MM.1S (cell line): ENCODE results near the gene VPS54.

Experiments used
- DNase-seq: peaks from one replicate; pipeline ENCODE4 v3.0.0-alpha.2; 2015
- H2AFZ ChIP-seq: fragments of 300-600 bp; sonication (generic); 2 replicates; pipeline ENCODE4 v1.6.0; 2016; ENCODE audit warnings: antibody characterized with exemption, low read length
- H3F3A ChIP-seq: fragments of 300-600 bp; sonication (generic); 2 replicates; pipeline ENCODE4 v1.6.1; 2016; ENCODE audit warnings: mild to moderate bottlenecking, antibody characterized with exemption, low read length, moderate library complexity, mixed read lengths; ENCODE audit not compliant: insufficient read depth
- H3K27ac ChIP-seq: fragments of 300-600 bp; sonication (generic); 2 replicates; pipeline ENCODE4 v1.5.1; 2016; ENCODE audit warnings: mild to moderate bottlenecking, low read length
- H3K27me3 ChIP-seq: fragments of 300-600 bp; sonication (generic); replicated peaks from 2 replicates; pipeline ENCODE4 v1.6.0; 2016; ENCODE audit warnings: low read length; ENCODE audit not compliant: insufficient read depth
- H3K36me3 ChIP-seq: fragments of 300-600 bp; sonication (generic); replicated peaks from 2 replicates; pipeline ENCODE4 v1.6.1; 2016; ENCODE audit warnings: mild to moderate bottlenecking, low read length, mixed read lengths; ENCODE audit not compliant: insufficient read depth
- H3K4me1 ChIP-seq: fragments of 300-600 bp; sonication (generic); 2 replicates; pipeline ENCODE4 v1.6.1; 2016; ENCODE audit warnings: low read length, mixed read lengths
- H3K4me2 ChIP-seq: fragments of 300-600 bp; sonication (generic); 2 replicates; pipeline ENCODE4 v1.6.0; 2016; ENCODE audit warnings: low read depth, low read length
- H3K4me3 ChIP-seq: fragments of 300-600 bp; sonication (generic); 2 replicates; pipeline ENCODE4 v1.5.1; 2016; ENCODE audit warnings: low read length, mixed read lengths
- H3K79me2 ChIP-seq: fragments of 300-600 bp; sonication (generic); 2 replicates; pipeline ENCODE4 v1.6.1; 2016; ENCODE audit warnings: mixed run types, low read length, mixed read lengths
- H3K9ac ChIP-seq: fragments of 300-600 bp; sonication (generic); 2 replicates; pipeline ENCODE4 v1.6.1; 2016; ENCODE audit warnings: low read length, mixed read lengths
- H3K9me2 ChIP-seq: fragments of 300-600 bp; sonication (generic); replicated peaks from 2 replicates; pipeline ENCODE4 v1.6.1; 2016; ENCODE audit warnings: mild to moderate bottlenecking, low read length, mixed read lengths; ENCODE audit not compliant: insufficient read depth
- H3K9me3 ChIP-seq: fragments of 300-600 bp; sonication (generic); replicated peaks from 2 replicates; pipeline ENCODE4 v1.6.1; 2016; ENCODE audit warnings: mild to moderate bottlenecking, low read length, mixed read lengths; ENCODE audit not compliant: insufficient read depth
- H4K20me1 ChIP-seq: fragments of 300-600 bp; sonication (generic); 2 replicates; pipeline ENCODE4 v1.6.1; 2016; ENCODE audit warnings: mild to moderate bottlenecking, low read length, moderate library complexity, mixed read lengths; ENCODE audit not compliant: insufficient read depth
- EZH2 ChIP-seq: fragments of 300-600 bp; sonication (generic); optimal IDR thresholded peaks from 2 replicates; pipeline ENCODE3; 2017; ENCODE audit warnings: low read depth, mild to moderate bottlenecking, antibody characterized with exemption, low read length, mixed read lengths
- EZH2phosphoT487 ChIP-seq: fragments of 300-600 bp; sonication (generic); IDR thresholded peaks from 2 replicates; pipeline ENCODE4 v1.6.1; 2018; ENCODE audit warnings: antibody characterized with exemption, low read length
- TF ChIP-seq, protein P1 (sequence below): fragments of 300-600 bp; sonication (generic); IDR thresholded peaks from 2 replicates; pipeline ENCODE4 v1.5.1; 2016; ENCODE audit warnings: antibody characterized with exemption, low read length, mixed read lengths

The VPS54 gene

DNA sequence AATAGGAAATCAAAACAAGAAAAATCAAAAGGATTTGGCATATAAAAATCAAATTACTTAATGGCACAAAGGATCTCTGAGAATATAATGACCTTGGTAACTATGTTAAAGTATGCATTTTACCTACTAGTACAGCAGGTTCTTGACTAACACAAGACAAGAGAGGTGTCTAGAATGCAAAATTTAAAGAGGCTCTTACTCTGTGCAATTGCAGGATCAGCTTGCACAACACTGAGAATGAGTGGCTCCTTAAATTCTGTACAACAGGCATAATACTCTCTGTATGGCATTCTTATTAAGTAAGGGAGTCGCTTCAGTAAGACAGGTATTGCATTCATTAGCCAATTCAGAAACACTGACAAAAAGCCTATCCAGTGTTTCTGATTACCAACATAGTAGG, 104.9 kb downstream of the VPS54 start:
- no peaks in the 10 kb centered on the region for H4K20me1 ChIP-seq
- no peaks in the 10 kb centered on the region for H3K9me3 ChIP-seq
- no peak overlapping the region for H3K4me2 ChIP-seq
- no peaks in the 10 kb centered on the region for H3K27me3 ChIP-seq
- no peaks in the 10 kb centered on the region for H3K36me3 ChIP-seq
- no peak overlapping the region for H2AFZ ChIP-seq
- no peaks in the 10 kb centered on the region for H3K79me2 ChIP-seq
- H3K27ac ChIP-seq, result no peak overlapping the region
- no peaks in the 10 kb centered on the region for H3K9me2 ChIP-seq
- H3K4me1 ChIP-seq, result no peaks in the 10 kb centered on the region
- DNase-seq, result no peak
- no peak overlapping the region for H3K9ac ChIP-seq
- TF ChIP-seq EZH2, result no peak
- no peak for TF ChIP-seq EZH2phosphoT487
- TF ChIP-seq, protein P1, sequence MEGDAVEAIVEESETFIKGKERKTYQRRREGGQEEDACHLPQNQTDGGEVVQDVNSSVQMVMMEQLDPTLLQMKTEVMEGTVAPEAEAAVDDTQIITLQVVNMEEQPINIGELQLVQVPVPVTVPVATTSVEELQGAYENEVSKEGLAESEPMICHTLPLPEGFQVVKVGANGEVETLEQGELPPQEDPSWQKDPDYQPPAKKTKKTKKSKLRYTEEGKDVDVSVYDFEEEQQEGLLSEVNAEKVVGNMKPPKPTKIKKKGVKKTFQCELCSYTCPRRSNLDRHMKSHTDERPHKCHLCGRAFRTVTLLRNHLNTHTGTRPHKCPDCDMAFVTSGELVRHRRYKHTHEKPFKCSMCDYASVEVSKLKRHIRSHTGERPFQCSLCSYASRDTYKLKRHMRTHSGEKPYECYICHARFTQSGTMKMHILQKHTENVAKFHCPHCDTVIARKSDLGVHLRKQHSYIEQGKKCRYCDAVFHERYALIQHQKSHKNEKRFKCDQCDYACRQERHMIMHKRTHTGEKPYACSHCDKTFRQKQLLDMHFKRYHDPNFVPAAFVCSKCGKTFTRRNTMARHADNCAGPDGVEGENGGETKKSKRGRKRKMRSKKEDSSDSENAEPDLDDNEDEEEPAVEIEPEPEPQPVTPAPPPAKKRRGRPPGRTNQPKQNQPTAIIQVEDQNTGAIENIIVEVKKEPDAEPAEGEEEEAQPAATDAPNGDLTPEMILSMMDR, result no peak
- no peaks in the 10 kb centered on the region for H3F3A ChIP-seq
- H3K4me3 ChIP-seq, result no peak overlapping the region

GRCh38 chr2:63903003-63903402, 116.2 kb downstream of the VPS54 start:
- TF ChIP-seq EZH2 (no peak), EZH2phosphoT487 (no peak)
- TF ChIP-seq, protein P1, result no peak
- Histone ChIP-seq H3F3A (peaks cover 14% of the 10 kb centered on the region), H3K4me1 (peaks cover 13% of the 10 kb centered on the region; the same call in 1 of the 2 replicates), H3K9me2 (no peaks in the 10 kb centered on the region), H3K36me3 (peaks cover 5% of the 10 kb centered on the region; the same call in 1 of the 2 replicates), H3K9me3 (no peaks in the 10 kb centered on the region), H3K27ac (peak overlapping the region; percentile 34; the same call in 1 of the 2 replicates), H3K9ac (no peak overlapping the region), H3K4me2 (peak overlapping the region; percentile 1; the same call in 1 of the 2 replicates), H3K79me2 (no peaks in the 10 kb centered on the region), H3K27me3 (no peaks in the 10 kb centered on the region), H2AFZ (no peak overlapping the region), H3K4me3 (no peak overlapping the region), H4K20me1 (no peaks in the 10 kb centered on the region)
- peak; percentile 86 for DNase-seq

- H3K27me3 ChIP-seq, result no peaks in the 10 kb centered on the region
- peak overlapping the region; percentile 34; the same call in 1 of the 2 replicates for H3K27ac ChIP-seq
- H3K36me3 ChIP-seq, result peaks cover 5% of the 10 kb centered on the region; the same call in 1 of the 2 replicates
- no peak overlapping the region for H3K4me2 ChIP-seq
- TF ChIP-seq EZH2phosphoT487 (no peak), EZH2 (no peak)
- TF ChIP-seq, protein P1, result no peak
- no peak overlapping the region for H2AFZ ChIP-seq
- peaks cover 13% of the 10 kb centered on the region; the same call in 1 of the 2 replicates for H3K4me1 ChIP-seq
- no peaks in the 10 kb centered on the region for H4K20me1 ChIP-seq
- H3K9ac ChIP-seq, result no peak overlapping the region
- H3K9me2 ChIP-seq, result no peaks in the 10 kb centered on the region
- H3K9me3 ChIP-seq, result no peaks in the 10 kb centered on the region
- H3K79me2 ChIP-seq, result no peaks in the 10 kb centered on the region
- no peak for DNase-seq
- H3K4me3 ChIP-seq, result no peak overlapping the region
- H3F3A ChIP-seq, result peaks cover 14% of the 10 kb centered on the region
Measured at GRCh38 chr2:63902149-63902548, 117.1 kb downstream of the VPS54 start.
